PC-3 (cell line): Measurements from ENCODE around the gene ABCB4.

ENCODE experiments used
- CTCF ChIP-seq: fragments of 300-600 bp; sonication (generic); conservative IDR thresholded peaks from 2 replicates; pipeline ENCODE4 v1.5.1; 2017; ENCODE audit warnings: antibody characterized with exemption, low read depth, mild to moderate bottlenecking, low read length
- EZH2phosphoT487 ChIP-seq: fragments of 300-600 bp; sonication (generic); IDR thresholded peaks from 2 replicates; pipeline ENCODE4 v1.6.1; 2018; ENCODE audit warnings: mild to moderate bottlenecking, antibody characterized with exemption, low read length, borderline replicate concordance

- TF ChIP-seq CTCF (no peak), EZH2phosphoT487 (no peak)
Observed at GRCh38 chr7:87426160-87426559, 49.3 kb downstream of the ABCB4 start.
